ENCODE data around the gene CTBP1.

CTBP1 gene

DNA sequence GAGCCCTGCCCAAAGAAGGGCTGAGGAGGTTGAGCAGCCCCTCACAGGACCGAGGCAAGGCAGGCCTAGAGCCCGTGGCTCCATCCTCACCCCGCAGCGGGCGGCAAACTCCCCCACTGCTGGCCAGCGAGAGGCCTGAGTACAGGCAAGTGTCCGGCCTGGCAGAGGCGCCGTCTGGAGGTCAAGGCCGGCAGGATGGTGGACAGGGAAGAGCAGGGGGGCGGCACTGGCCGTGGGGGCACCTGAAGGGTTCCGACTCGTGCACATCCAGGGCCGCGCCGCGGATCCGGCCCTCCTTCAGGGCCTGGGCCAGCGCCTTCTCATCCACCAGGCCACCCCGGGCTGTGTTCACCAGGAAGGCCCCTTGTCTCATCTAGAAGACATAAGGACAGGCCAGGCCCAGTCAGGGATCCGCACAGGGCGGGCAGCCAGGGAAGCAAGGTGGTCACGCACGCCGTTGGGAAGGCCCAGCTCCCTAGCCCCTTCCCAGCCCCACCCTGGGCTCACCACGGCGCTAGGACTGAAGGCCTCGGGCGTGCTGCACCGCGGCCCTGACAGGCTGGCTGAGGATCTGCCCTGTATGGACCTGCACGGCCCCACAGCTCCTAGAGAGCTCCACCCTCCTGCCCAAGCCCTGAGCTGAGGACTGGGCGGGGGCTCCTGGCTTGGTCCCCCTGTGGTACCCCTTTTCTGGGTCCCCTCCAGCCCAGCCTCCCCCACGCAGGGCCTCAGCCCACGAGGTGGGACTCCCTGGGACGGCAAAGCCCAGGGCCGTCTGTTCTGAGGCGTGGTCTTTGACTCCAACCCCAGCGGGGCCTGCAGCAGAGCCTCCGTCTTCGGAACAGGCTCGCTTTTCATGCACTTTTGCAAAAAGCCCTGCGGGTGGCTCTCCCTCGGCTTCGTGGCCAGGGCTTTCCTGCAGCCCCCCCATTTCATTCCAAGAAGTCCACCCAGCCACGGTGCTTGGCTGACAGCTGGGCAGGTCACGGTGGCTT is 34.5 kb downstream of the CTBP1 start:
- peaks cover 22% of the 10 kb centered on the region for H3K79me2 ChIP-seq (ENCODE audit: low read length)
- no peak overlapping the region for H2AFZ ChIP-seq (ENCODE audit: low read depth, low read length)
- no peaks in the 10 kb centered on the region for H3K27me3 ChIP-seq (ENCODE audit: low read depth, low read length)
- H3K4me2 ChIP-seq (ENCODE audit: low read length), result no peak overlapping the region
- H3K4me1 ChIP-seq (ENCODE audit: low read length), result peaks cover 43% of the 10 kb centered on the region
- H3K9me3 ChIP-seq (ENCODE audit: insufficient read depth, low read length), result no peaks in the 10 kb centered on the region
- peaks cover 36% of the 10 kb centered on the region for H4K20me1 ChIP-seq (ENCODE audit: insufficient read depth, low read length)
- H3K27ac ChIP-seq (ENCODE audit: low read length), result no peak overlapping the region
- no peak overlapping the region for H3K9ac ChIP-seq (ENCODE audit: low read length)
- peaks cover 49% of the 10 kb centered on the region for H3K36me3 ChIP-seq (replicated peaks; ENCODE audit: low read depth, low read length)
- TF ChIP-seq EZH2phosphoT487 (IDR thresholded peaks at IDR 0.05; ENCODE audit: low read depth), result no peak
- TF ChIP-seq, protein P1, sequence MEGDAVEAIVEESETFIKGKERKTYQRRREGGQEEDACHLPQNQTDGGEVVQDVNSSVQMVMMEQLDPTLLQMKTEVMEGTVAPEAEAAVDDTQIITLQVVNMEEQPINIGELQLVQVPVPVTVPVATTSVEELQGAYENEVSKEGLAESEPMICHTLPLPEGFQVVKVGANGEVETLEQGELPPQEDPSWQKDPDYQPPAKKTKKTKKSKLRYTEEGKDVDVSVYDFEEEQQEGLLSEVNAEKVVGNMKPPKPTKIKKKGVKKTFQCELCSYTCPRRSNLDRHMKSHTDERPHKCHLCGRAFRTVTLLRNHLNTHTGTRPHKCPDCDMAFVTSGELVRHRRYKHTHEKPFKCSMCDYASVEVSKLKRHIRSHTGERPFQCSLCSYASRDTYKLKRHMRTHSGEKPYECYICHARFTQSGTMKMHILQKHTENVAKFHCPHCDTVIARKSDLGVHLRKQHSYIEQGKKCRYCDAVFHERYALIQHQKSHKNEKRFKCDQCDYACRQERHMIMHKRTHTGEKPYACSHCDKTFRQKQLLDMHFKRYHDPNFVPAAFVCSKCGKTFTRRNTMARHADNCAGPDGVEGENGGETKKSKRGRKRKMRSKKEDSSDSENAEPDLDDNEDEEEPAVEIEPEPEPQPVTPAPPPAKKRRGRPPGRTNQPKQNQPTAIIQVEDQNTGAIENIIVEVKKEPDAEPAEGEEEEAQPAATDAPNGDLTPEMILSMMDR (IDR thresholded peaks at IDR 0.05; ENCODE audit: low read depth, low read length), result no peak
- no peak overlapping the region for H3K4me3 ChIP-seq (ENCODE audit: low read length)

DNA sequence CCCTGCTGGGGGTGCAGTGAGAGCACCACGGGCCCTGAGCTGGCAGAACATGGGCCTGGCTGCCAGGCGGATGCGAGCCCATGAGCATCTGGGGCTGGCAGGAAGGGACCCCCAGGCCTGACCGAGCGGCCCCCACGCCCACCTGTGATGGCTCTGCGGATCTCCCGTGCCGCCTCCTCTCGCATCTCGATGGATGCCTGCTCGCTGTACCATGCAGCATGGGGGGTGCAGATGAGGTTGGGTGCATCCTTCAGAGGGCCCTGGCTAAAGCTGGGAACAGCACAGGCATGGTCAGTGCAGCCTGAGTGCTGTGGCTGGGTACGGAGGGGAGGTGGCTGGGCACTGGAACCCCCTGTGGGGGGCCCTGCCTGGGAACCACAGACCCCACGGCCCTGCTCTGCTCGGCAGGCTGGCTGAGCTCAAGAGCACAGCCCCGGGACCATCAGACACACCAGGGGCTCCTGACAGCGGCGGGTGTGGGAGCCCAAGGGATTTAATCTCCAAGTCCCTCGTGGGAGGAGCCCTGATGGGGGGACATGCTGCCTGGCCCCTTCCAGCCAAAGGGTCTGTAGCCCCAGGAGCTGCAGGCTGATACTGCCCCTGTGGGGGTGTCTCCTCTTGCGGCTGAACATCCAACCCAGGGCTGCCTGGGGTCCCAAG is 35.5 kb downstream of the CTBP1 start:
- H3K36me3 ChIP-seq (replicated peaks; ENCODE audit: low read depth, low read length), result peaks cover 51% of the 10 kb centered on the region
- no peak overlapping the region for H2AFZ ChIP-seq (ENCODE audit: low read depth, low read length)
- no peak overlapping the region for H3K9ac ChIP-seq (ENCODE audit: low read length)
- H3K4me2 ChIP-seq (ENCODE audit: low read length), result no peak overlapping the region
- H3K27me3 ChIP-seq (ENCODE audit: low read depth, low read length), result no peaks in the 10 kb centered on the region
- TF ChIP-seq EZH2phosphoT487 (IDR thresholded peaks at IDR 0.05; ENCODE audit: low read depth), result no peak
- TF ChIP-seq, protein P1 (IDR thresholded peaks at IDR 0.05; ENCODE audit: low read depth, low read length), result no peak
- peaks cover 37% of the 10 kb centered on the region for H3K4me1 ChIP-seq (ENCODE audit: low read length)
- no peak overlapping the region for H3K27ac ChIP-seq (ENCODE audit: low read length)
- H3K9me3 ChIP-seq (ENCODE audit: insufficient read depth, low read length), result no peaks in the 10 kb centered on the region
- peaks cover 38% of the 10 kb centered on the region for H4K20me1 ChIP-seq (ENCODE audit: insufficient read depth, low read length)
- peaks cover 22% of the 10 kb centered on the region for H3K79me2 ChIP-seq (ENCODE audit: low read length)
- H3K4me3 ChIP-seq (ENCODE audit: low read length), result no peak overlapping the region

DNA sequence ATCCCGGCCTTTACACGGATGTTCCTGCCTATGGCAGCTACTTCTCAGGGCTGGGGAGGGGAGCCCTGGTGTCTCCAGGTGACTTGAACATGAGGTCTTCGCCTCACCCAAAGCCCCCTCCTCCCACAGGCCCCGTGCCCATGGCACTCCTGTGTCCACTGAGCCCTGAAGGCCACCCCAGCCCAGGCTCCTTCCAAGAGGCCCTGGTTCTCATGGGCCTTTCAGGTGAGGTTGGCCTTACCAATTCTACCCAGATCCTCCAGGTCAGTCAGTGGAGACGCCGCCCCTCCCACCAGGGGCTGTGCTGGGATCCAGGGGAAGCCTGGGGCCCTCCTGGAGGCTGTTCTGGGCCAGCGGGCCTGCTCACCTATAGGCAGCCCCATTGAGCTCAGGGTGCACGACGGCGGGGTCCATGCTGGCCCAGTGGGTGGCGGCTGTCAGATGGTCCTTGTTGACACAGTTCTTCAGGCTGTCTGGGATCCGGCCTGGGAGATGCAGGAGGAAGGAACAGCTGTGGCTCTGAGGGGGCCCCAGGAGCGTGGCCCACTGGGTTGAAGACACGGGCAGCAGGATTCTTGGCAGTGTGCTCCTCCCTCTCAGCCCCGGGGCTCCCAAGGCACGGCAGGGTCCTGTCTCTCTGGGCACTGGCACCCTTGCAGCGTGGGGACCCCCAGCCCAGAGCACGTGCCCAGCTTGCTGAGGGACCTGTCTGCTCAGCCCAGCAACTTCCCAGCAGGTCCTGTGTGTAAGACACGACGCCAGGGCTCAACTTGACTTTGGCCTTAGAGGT is 36.2 kb downstream of the CTBP1 start:
- Histone ChIP-seq H3K4me1 (ENCODE audit: low read length) (peaks cover 36% of the 10 kb centered on the region), H4K20me1 (ENCODE audit: insufficient read depth, low read length) (peaks cover 35% of the 10 kb centered on the region), H3K27ac (ENCODE audit: low read length) (no peak overlapping the region), H3K4me2 (ENCODE audit: low read length) (no peak overlapping the region), H3K27me3 (ENCODE audit: low read depth, low read length) (no peaks in the 10 kb centered on the region), H3K9ac (ENCODE audit: low read length) (no peak overlapping the region), H3K36me3 (replicated peaks; ENCODE audit: low read depth, low read length) (peaks cover 46% of the 10 kb centered on the region), H3K79me2 (ENCODE audit: low read length) (peaks cover 15% of the 10 kb centered on the region), H3K9me3 (ENCODE audit: insufficient read depth, low read length) (no peaks in the 10 kb centered on the region), H2AFZ (ENCODE audit: low read depth, low read length) (no peak overlapping the region), H3K4me3 (ENCODE audit: low read length) (no peak overlapping the region)
- TF ChIP-seq EZH2phosphoT487 (IDR thresholded peaks at IDR 0.05; ENCODE audit: low read depth), result no peak
- TF ChIP-seq, protein P1 (IDR thresholded peaks at IDR 0.05; ENCODE audit: low read depth, low read length), result no peak
